T-cell (primary cell): ENCODE measurements around the gene CLEC1B. TPM values are rescaled to one million over a fixed set of nuclear protein-coding genes. Genes with fewer than 3 reads are reported as not detected.

Experiments
- ATAC-seq, 4 experiments: fragments of 200-7000 bp in 3 of 4; fragments of 150-1000 bp in 1 of 4; cut with Tn5 transposase; replicated peaks in 1 of 4; 1 replicate in 3 of 4; 2 replicates in 1 of 4; pipeline ENCODE4 v1.10.0; 2021; ENCODE audit warnings: moderate library complexity in 3 of 4, mild to moderate bottlenecking in 2 of 4, moderate number of reproducible peaks in 1 of 4
- CTCF ChIA-PET, 2 donors: fragments of 300-600 bp; sonication (Branson Sonifier 250); formaldehyde crosslinking; loops; one replicate each; lab custom pipeline; 2022; ENCODE audit warnings: antibody characterized with exemption in 2 of 2; lab: Charles Lee
- POLR2A ChIA-PET, 2 donors: fragments of 300-600 bp; sonication (Branson Sonifier 250); formaldehyde crosslinking; loops; one replicate each; lab custom pipeline; 2022; ENCODE audit warnings: antibody characterized with exemption in 2 of 2; lab: Charles Lee
- DNase-seq, 35 experiments: peaks; one replicate each; pipeline versions ENCODE4 v3.0.0 to v3.0.0-alpha.2; 2013 to 2023
- H3K27ac ChIP-seq: one replicate; pipeline ENCODE4 v1.5.1; 2013; ENCODE audit warnings: low read length
- H3K27me3 ChIP-seq, 2 experiments: replicated peaks in 1 of 2; 1 replicate in 1 of 2; 2 replicates in 1 of 2; pipeline versions ENCODE4 v1.6.1 to v1.7.0; 2013; ENCODE audit warnings: low read length in 1 of 2, mixed read lengths in 1 of 2; ENCODE audit not compliant: control insufficient read depth in 2 of 2, insufficient read depth in 2 of 2; ENCODE audit errors: extremely low read depth in 1 of 2
- H3K36me3 ChIP-seq, 2 donors: 1 replicate in 1 of 2; 2 replicates in 1 of 2; pipeline versions ENCODE4 v1.6.1 to v1.7.0; 2013; ENCODE audit warnings: low read length in 1 of 2; ENCODE audit not compliant: control insufficient read depth in 2 of 2, insufficient read depth in 1 of 2; ENCODE audit errors: extremely low read depth in 1 of 2
- H3K4me1 ChIP-seq, 2 experiments: 1 replicate in 1 of 2; 2 replicates in 1 of 2; pipeline versions ENCODE4 v1.6.1 to v1.7.0; 2013; ENCODE audit warnings: low read length in 2 of 2, mixed read lengths in 1 of 2; ENCODE audit not compliant: insufficient read depth in 2 of 2, control insufficient read depth in 1 of 2; ENCODE audit errors: extremely low read depth in 1 of 2
- H3K4me3 ChIP-seq, 2 donors: 1 replicate in 1 of 2; 2 replicates in 1 of 2; pipeline versions ENCODE4 v1.5.1 to v1.7.0; 2013; ENCODE audit warnings: mild to moderate bottlenecking in 2 of 2, low read length in 1 of 2, moderate library complexity in 1 of 2; ENCODE audit not compliant: control insufficient read depth in 1 of 2; ENCODE audit errors: extremely low read depth in 1 of 2
- H3K9me3 ChIP-seq: 2 replicates; pipeline ENCODE4 v1.7.0; 2013
- H3K27ac Mint-ChIP-seq, 2 donors: one replicate each; pipeline ENCODE4 v1.8.0; 2020 to 2021; ENCODE audit warnings: mild to moderate bottlenecking in 2 of 2, mixed read lengths in 2 of 2
- H3K27me3 Mint-ChIP-seq, 2 donors: one replicate each; pipeline ENCODE4 v1.8.0; 2021 to 2022; ENCODE audit warnings: mixed read lengths in 2 of 2
- H3K36me3 Mint-ChIP-seq: one replicate; pipeline ENCODE4 v1.8.0; 2021; ENCODE audit warnings: mixed read lengths
- H3K4me1 Mint-ChIP-seq, 3 donors: one replicate each; pipeline ENCODE4 v1.8.0; 2020 to 2022; ENCODE audit warnings: mixed read lengths in 3 of 3, mild to moderate bottlenecking in 1 of 3
- H3K4me3 Mint-ChIP-seq, 3 donors: one replicate each; pipeline ENCODE4 v1.8.0; 2020 to 2022; ENCODE audit warnings: mild to moderate bottlenecking in 3 of 3, mixed read lengths in 3 of 3, moderate library complexity in 3 of 3
- H3K9me3 Mint-ChIP-seq, 3 donors: one replicate each; pipeline ENCODE4 v1.8.0; 2020 to 2022; ENCODE audit warnings: mixed read lengths in 3 of 3
- WGBS: methylation state at CpG from one replicate; pipeline ENCODE4 v1.1.5; 2013; ENCODE audit warnings: missing lambda C conversion rate; ENCODE audit not compliant: insufficient coverage; 5-methylcytosine and 5-hydroxymethylcytosine counted together
- total RNA-seq, 35 experiments: library from RNA in 6 of 35; stranded (reverse) in 6 of 35; fragments of 120-200 nt in 1 of 35; gene quantifications; one replicate each; pipeline versions ENCODE4 v1.2.1 to v1.2.4 and lab custom pipeline; 2013 to 2026

The CLEC1B gene
- total RNA-seq, 5 donors from 2014 or later (not counting 1 experiment from before 2014, with no cell fraction given) = 0.50 TPM; not detected in 4

- WGBS = 64% methylated on average over 18 of the region's 19 CpGs
- Mint-ChIP-seq H3K9me3 (no peaks in the 10 kb centered on the region), H3K27me3 (peaks cover 0 to 10% of the 10 kb centered on the region in 2 donors), H3K4me3 (peak overlapping the region; percentile 62 to 71 (median 68)), H3K4me1 (peaks cover 18 to 21% (median 19%) of the 10 kb centered on the region in 3 donors), H3K36me3 (no peaks in the 10 kb centered on the region), H3K27ac (peak overlapping the region; percentile 4 to 20)
- Histone ChIP-seq H3K9me3 (no peaks in the 10 kb centered on the region), H3K27ac (no peak overlapping the region), H3K4me3 (no peak overlapping the region), H3K36me3 (no peaks in the 10 kb centered on the region), H3K27me3 (peaks cover 0 to 6% of the 10 kb centered on the region in 2 experiments), H3K4me1 (peaks cover 0 to 7% of the 10 kb centered on the region in 2 experiments)
- ChIA-PET POLR2A (no interaction called here), CTCF (no interaction called here)
- peak in 10 of 35 experiments; percentile 2 to 48 (median 8) for DNase-seq
- ATAC-seq = peak in 3 of 4 experiments; percentile 45 to 71 (median 69)
Measured at GRCh38 chr12:9943240-9943639, 55.7 kb downstream of the CLEC1B start.

Other genes with a start within 250 kb of the CLEC1B start
- gene CD69, start 238.2 kb downstream of the CLEC1B start, total RNA-seq = 100 to 1,000 TPM in 2 of 5 donors, 10 to 100 TPM in 3; 36.7 to 746 (median 39.4) TPM
- gene KLRF1, start 171.6 kb downstream of the CLEC1B start, total RNA-seq = 10 to 100 TPM in 1 of 5 donors, 1 to 10 TPM in 1, under 1 TPM in 3; 0.35 to 24.8 (median 0.95) TPM
- gene CLEC2B, start 129.8 kb downstream of the CLEC1B start, total RNA-seq = 100 to 1,000 TPM in 1 of 5 donors, 10 to 100 TPM in 4; 60.0 to 101 (median 74.7) TPM
- not detected for gene KLRF2, start 117.6 kb downstream of the CLEC1B start, total RNA-seq
- not detected for gene CLEC2A, start 66.8 kb downstream of the CLEC1B start, total RNA-seq
- gene CLEC12A, start 27.7 kb downstream of the CLEC1B start, total RNA-seq = under 1 TPM in 1 of 5 donors, not detected in 4; 0.26 TPM
- gene CLEC12B, start 11.5 kb upstream of the CLEC1B start, total RNA-seq = not detected
- under 1 TPM in 1 of 5 donors, not detected in 4; 0.61 TPM for gene CLEC9A, start 31.6 kb upstream of the CLEC1B start, total RNA-seq
- gene CLEC1A, start 99.9 kb upstream of the CLEC1B start, total RNA-seq = not detected
- 1 to 10 TPM in 2 of 5 donors, under 1 TPM in 3; 0.15 to 1.6 (median 0.49) TPM for gene CLEC7A, start 131.1 kb upstream of the CLEC1B start, total RNA-seq
- under 1 TPM in 3 of 5 donors, not detected in 2; 0.12 to 0.60 (median 0.33) TPM for gene OLR1, start 173.0 kb upstream of the CLEC1B start, total RNA-seq
- not detected for gene TMEM52B, start 179.9 kb upstream of the CLEC1B start, total RNA-seq
- 100 to 1,000 TPM in 2 of 5 donors, 10 to 100 TPM in 3; 46.7 to 129 (median 53.7) TPM for gene GABARAPL1, start 213.8 kb upstream of the CLEC1B start, total RNA-seq